Measurements from ENCODE around the gene HSD17B1. TPM values are rescaled to one million over a fixed set of nuclear protein-coding genes. Genes with fewer than 3 reads are reported as not detected.
"Not testable (repeated sequence)": the region's sequence is repeated elsewhere in the genome, so short reads cannot be mapped to it uniquely, and the experiment has no call there.

HSD17B1 gene
- total RNA-seq, 1 donor from 2014 or later: 1.4 TPM

- H3K27ac Mint-ChIP-seq (ENCODE audit: unreplicated experiment): peak overlapping the region; percentile 87
- peak overlapping the region; percentile 85 for H3K4me3 Mint-ChIP-seq (ENCODE audit: unreplicated experiment)
- DNase-seq (ENCODE audit: low spot score): no peak
Measured at GRCh38 chr17:42536372-42537155, 16.2 kb upstream of the HSD17B1 start.

GRCh38 chr17:42537156-42537805 lies 15.4 kb upstream of the HSD17B1 start:
- Mint-ChIP-seq H3K4me1 (ENCODE audit: low read depth) (peaks cover 29% of the 10 kb centered on the region), H3K27me3 (ENCODE audit: low read depth) (no peaks in the 10 kb centered on the region), H3K27ac (ENCODE audit: unreplicated experiment) (no peak overlapping the region), H3K9me3 (ENCODE audit: low read depth) (no peaks in the 10 kb centered on the region), H3K36me3 (ENCODE audit: low read depth) (peaks cover 12% of the 10 kb centered on the region), H3K4me3 (ENCODE audit: unreplicated experiment) (peak overlapping the region; percentile 85)
- no peak for TF ChIP-seq CTCF (IDR thresholded peaks at IDR 0.05)
- no peak for DNase-seq (ENCODE audit: low spot score)

More at GRCh38 chr17:42536372-42537155, 16.2 kb upstream of the HSD17B1 start:
- H3K9me3 Mint-ChIP-seq (ENCODE audit: low read depth): no peaks in the 10 kb centered on the region
- H3K4me1 Mint-ChIP-seq (ENCODE audit: low read depth): peaks cover 32% of the 10 kb centered on the region
- peak; percentile 21 for TF ChIP-seq CTCF (IDR thresholded peaks at IDR 0.05)
- no peaks in the 10 kb centered on the region for H3K27me3 Mint-ChIP-seq (ENCODE audit: low read depth)
- peaks cover 12% of the 10 kb centered on the region for H3K36me3 Mint-ChIP-seq (ENCODE audit: low read depth)

GRCh38 chr17:42537826-42538451 lies 14.8 kb upstream of the HSD17B1 start:
- Mint-ChIP-seq H3K4me1 (ENCODE audit: low read depth) (peaks cover 29% of the 10 kb centered on the region), H3K27me3 (ENCODE audit: low read depth) (no peaks in the 10 kb centered on the region), H3K27ac (ENCODE audit: unreplicated experiment) (no peak overlapping the region)

GRCh38 chr17:42538482-42538881 lies 14.2 kb upstream of the HSD17B1 start:
- Mint-ChIP-seq H3K4me3 (ENCODE audit: unreplicated experiment) (no peak overlapping the region), H3K27me3 (ENCODE audit: low read depth) (no peaks in the 10 kb centered on the region), H3K36me3 (ENCODE audit: low read depth) (peaks cover 13% of the 10 kb centered on the region), H3K4me1 (ENCODE audit: low read depth) (peaks cover 29% of the 10 kb centered on the region), H3K27ac (ENCODE audit: unreplicated experiment) (no peak overlapping the region), H3K9me3 (ENCODE audit: low read depth) (no peaks in the 10 kb centered on the region)
- no peak for DNase-seq (ENCODE audit: low spot score)
- no peak for TF ChIP-seq CTCF (IDR thresholded peaks at IDR 0.05)

More at GRCh38 chr17:42537826-42538451, 14.8 kb upstream of the HSD17B1 start:
- no peaks in the 10 kb centered on the region for H3K9me3 Mint-ChIP-seq (ENCODE audit: low read depth)
- no peak for TF ChIP-seq CTCF (IDR thresholded peaks at IDR 0.05)
- no peak for DNase-seq (ENCODE audit: low spot score)
- peaks cover 12% of the 10 kb centered on the region for H3K36me3 Mint-ChIP-seq (ENCODE audit: low read depth)
- H3K4me3 Mint-ChIP-seq (ENCODE audit: unreplicated experiment): peak overlapping the region; percentile 85

- DNase-seq (ENCODE audit: low spot score); H3K27me3 Mint-ChIP-seq (ENCODE audit: low read depth); H3K9me3 Mint-ChIP-seq (ENCODE audit: low read depth); H3K4me3 Mint-ChIP-seq (ENCODE audit: unreplicated experiment); H3K27ac Mint-ChIP-seq (ENCODE audit: unreplicated experiment): not testable (repeated sequence)
- Mint-ChIP-seq H3K4me1 (ENCODE audit: low read depth) (peaks cover 24% of the 10 kb centered on the region), H3K36me3 (ENCODE audit: low read depth) (peaks cover 15% of the 10 kb centered on the region)
Measured at GRCh38 chr17:42540558-42540957, 12.2 kb upstream of the HSD17B1 start.
